WI38 (cell line): ENCODE data around the gene USF2.

ENCODE experiments used
- H3K4me3 ChIP-seq: 2 replicates; pipeline ENCODE4 v1.5.1; 2011; ENCODE audit warnings: low read depth, mild to moderate bottlenecking, control low read depth, low read length
- CTCF ChIP-seq: IDR thresholded peaks from 2 replicates; pipeline ENCODE4 v1.5.1; 2012; ENCODE audit warnings: low read depth, mild to moderate bottlenecking, control low read depth, low read length

USF2 gene

DNA sequence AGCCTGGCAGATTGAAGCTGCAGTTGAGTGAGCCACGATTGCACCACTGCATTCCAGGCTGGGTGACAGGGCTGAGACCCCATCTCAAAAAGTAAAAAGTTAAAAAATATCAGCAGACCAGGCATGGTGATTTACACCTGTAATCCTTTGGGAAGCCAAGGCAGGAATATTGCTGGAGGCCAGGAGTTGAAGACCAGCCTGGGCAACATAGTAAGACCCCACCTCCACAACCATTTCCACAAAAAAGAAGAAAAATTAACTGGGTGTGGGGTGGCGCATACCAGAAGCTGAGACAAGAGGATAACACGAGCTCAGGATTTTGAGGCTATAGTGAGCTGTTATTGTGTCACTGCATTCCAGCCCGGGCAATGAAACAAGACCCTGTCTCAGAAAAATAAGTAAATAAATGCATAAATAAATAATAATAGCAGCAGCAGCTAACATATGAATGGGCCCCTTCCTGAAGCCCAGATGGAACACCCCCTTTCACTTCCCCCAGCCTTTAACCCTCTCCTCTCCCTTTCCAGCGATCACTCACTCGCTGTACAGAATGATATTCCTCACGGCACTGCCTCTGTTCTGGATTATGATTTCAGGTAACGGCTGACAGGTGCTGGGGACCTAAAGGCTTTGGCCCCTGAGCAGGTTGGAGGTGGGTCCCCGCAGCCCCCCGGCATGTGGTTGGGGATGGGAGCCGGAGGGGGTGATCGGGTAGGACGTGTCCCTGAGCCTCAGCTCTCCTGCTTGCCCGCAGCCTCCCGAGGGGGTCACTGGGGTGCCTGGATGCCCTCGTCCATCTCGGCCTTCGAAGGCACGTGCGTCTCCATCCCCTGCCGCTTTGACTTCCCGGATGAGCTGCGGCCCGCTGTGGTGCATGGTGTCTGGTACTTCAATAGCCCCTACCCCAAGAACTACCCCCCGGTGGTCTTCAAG, 26.4 kb downstream of the USF2 start:
- no peak for TF ChIP-seq CTCF
- no peak overlapping the region for H3K4me3 ChIP-seq

- H3K4me3 ChIP-seq = no peak overlapping the region
- TF ChIP-seq CTCF = no peak
Observed at GRCh38 chr19:35295792-35296462, 27.2 kb downstream of the USF2 start.

DNA sequence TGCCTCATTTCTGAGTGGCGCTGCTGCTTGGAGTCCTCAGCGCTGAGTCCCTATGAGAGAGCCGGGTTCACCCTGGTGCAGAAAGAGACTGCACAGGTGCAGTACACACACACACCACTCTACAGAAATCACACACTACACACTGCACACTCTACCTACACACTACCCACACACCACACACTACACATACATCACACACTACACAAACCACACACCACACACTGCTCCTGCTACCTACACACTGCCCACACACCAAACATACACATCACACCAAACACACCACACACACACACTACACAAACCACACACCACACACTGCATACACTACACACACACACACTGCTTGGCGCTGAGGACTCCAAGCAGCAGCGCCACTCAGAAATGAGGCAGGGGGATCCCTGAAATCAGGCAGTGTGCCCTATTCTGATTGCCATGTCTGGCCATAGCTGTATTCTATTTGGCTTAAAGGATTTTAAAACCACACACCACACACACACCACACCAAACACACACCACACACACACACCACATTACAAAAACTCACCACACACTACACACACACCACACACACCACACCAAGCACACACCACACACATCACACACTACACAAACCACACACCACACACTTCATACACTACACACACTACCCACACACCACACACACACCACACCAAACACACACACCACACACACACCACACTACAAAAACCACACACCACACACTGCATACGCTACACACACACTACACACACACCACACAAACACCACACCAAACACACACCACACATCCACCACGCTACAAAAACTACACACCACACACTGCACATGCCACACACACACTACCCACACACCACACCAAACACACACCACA, 28.1 kb downstream of the USF2 start:
- TF ChIP-seq CTCF = no peak
- H3K4me3 ChIP-seq = no peak overlapping the region

- no peak overlapping the region for H3K4me3 ChIP-seq
- no peak for TF ChIP-seq CTCF
Observed at GRCh38 chr19:35297515-35297848, 28.7 kb downstream of the USF2 start.

DNA sequence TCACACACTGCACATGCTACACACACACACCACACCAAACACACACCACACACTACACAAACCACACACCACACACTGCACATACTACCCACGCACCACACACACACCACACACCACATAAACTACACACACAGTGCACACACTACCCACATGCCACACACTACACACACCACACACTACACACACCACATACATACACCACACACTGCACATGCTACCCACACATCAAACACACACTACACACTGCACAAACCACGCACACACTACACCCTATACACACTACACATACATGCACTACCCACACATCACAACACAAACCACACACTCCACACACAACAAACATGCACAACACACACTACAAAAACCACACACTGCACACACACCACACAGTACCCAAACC, 29.2 kb downstream of the USF2 start:
- no peak overlapping the region for H3K4me3 ChIP-seq
- no peak for TF ChIP-seq CTCF

DNA sequence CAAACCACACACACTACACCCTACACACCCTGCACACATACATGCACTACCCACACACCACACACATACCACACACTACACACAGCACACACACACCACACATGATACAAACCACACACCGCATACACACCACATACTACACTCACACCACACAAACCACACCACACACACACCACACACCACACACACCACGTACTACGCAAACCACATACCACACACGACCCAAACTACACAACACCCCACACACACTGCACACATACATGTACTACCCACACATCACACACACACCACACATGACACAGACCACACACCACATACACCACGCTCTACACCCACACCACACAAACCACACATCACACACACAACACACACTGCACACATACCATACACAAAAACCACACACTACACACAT, 29.8 kb downstream of the USF2 start:
- H3K4me3 ChIP-seq = no peak overlapping the region
- no peak for TF ChIP-seq CTCF
